Measurements from ENCODE around the gene ADAMTS3.

Gene ADAMTS3

DNA sequence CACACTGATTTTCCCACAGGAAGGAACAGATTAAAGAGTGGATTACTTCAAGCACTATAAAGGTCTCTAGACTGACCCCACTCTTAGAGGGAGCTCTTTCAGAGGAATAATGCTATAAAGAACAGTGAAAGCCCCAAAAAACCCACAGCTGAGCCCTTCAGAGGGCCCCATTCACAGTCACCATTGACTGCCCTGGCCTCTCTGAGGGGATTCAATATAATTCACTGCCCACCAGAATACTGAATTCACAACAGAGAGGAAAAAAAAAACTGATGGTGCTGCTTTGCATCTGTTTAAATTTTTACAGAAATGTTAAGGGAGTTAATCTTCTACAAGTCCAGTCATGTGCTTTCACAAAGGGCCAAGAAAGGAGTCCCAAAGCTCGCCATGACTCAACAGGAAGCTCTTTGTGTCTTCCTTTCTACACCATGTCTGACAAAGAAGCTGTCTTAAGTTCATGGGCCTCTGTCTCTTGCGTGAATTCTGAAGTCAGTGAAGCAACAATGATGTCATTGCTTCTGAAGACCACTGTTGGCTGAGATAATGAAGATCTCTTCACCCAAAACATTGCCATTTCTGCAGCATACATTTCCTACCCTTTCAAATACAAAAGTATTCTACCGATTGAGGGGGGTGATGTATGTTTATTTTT, 174.9 kb downstream of the ADAMTS3 start:
- no peak for DNase-seq

DNA sequence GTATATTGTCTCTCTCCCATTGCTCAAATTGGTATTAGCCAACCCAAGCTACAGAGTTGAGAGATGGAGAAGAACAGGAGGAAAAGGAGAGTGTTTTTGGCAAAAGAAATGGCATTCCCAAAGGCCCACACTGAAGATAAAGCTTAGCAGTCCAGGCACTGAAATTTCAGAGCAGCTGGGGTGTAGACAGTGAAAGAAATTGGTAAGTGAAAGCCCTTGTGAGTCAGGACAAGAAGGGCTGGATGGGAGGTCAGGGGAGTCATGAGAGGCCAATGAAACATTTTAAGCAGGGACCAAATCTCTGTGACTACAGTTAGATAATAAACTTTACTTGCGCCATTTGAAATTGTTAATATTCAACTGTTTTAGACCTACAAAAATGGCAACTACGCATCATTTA, 177.7 kb downstream of the ADAMTS3 start:
- no peak for DNase-seq

DNA sequence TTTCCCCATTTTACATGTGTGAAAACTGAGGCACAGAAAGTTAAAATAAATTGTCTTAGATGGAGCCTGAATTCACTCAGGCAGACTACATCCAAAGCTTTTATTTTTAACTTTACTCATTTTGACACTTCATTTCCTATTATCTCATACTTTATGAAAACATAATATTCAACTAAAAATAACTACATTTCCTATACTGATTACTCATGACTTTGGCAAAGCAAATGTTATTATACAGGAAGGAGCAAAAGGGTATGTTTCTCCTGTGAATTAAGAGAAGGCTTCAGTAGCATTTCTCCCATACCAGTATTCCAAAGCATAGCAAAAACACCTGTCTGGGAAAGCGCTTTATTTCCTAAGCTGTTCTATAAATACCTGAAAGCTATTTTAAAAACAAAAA, 178.6 kb downstream of the ADAMTS3 start:
- peak; percentile 24 for DNase-seq

DNA sequence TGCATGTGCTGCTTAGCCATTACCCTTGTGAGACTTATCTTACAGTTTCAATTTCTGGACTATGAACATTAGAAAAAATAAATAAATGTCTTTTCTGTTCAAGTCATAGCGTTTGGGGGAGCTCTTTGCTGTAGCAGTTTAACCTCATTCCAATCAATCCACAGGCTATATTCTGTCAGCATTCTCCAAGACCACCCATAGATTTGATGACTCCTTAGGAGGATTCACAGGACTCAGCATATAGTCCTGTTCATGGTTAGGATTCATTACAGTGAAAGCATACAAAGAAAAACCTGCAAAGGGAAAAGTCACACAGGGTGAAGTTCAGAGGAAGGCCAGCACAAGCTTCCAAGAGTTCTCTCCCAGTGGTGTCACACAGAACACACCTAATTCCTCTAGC, 180.5 kb downstream of the ADAMTS3 start:
- no peak for DNase-seq

GRCh38 chr4:72387959-72388358, 181.1 kb downstream of the ADAMTS3 start:
- no peak for DNase-seq

DNA sequence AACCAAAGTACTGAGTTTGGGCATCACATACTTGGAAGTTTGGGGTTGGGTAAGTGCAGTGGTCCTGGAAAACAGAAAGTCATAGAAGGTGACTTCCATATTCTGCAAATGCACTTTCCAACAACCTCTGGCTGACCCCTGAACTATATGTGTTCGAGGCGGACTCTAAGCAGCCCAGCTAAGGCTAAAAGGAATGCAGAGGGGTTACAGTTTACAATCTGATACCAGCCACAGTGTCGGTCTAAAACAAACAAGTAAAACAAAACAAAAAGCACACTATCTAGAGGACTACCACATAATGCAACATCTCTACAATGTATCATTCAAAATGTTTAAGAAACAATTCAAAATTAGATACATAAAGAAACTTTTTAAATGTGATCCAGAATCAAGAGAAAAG, 185.6 kb downstream of the ADAMTS3 start:
- DNase-seq = no peak

DNA sequence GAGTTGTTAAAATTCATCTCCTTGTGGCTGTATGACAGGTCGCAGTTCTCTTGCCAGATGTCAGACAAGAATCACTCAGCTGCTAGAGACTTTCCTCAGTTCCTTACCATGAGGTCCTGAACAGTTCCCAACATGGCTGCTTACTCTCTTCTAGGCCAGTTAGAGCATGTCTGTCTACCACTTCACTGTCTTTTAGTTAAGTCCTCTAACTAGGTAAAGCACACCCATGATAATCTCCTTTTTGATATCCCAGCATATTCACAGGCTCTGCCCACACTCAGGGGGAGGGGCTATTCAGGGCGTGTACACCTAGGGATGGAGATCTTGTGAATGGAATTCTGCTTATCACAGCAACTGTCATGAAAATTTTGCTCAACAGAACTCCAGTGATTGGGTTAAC, 190.1 kb downstream of the ADAMTS3 start:
- no peak for DNase-seq

DNA sequence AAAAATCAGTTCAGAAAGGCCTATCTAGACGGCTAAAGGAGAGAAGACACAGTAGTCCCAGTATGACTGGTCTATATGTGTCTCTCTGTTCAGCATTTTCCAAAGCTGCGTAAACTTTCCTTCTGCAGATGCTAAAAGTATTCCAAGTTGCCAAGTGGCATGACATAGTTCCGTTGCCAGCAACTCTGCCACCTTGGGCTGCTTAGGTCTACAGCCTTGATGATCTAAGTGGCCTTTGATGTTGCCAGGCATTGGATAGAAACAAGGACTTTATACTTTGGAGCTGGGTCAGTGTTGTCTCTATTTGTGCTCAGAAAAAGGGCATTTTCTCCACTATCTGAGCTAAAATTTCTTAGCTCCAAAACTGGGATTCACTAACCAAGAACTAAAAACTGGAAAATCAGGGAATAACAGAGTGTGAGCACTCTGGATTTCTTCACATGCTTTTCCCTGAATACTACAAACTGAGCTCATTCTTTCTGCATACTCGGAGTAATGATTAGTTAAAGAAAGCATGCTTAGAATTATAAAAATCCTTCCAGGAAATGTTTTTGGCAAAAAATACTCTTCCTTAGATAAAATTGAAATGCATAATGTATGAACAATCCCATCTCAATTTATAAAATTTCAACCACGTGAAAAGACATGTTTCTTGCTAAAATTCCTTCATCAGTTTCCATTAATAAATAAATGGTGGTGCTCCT, 191.4 kb downstream of the ADAMTS3 start:
- no peak for DNase-seq

GRCh38 chr4:72376901-72377300, 192.1 kb downstream of the ADAMTS3 start:
- no peak for DNase-seq

DNA sequence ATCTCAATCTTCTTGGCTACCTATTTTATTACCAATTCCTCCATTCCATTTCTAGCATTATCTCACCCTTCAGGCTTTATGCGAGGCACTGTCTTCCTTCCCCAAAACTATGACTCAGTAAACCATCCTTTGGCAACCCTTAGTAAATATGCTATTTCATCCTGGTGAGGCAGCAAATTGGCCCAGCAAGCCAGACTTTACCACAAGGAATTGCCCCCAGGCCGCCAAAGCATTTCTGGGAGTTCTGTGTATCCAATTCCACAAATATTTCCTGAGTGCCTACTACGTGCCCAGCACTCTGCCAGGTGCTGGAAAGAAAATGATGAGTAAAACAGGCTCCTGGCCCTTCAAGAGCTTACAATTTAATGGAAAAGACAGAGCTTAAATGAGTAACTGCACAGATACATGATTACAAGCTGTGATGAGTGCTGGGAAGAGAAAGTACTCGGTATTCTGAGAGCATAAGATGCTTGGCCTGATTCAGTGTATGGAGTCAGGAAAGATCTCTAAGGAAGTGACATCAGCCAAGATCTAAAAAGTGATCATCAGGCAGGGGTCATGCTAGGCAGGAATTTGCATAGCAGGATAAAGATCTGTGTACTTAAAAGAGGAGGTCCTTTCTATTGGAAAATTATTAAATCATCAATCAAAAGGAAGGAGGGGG, 193.8 kb downstream of the ADAMTS3 start:
- DNase-seq = no peak

DNA sequence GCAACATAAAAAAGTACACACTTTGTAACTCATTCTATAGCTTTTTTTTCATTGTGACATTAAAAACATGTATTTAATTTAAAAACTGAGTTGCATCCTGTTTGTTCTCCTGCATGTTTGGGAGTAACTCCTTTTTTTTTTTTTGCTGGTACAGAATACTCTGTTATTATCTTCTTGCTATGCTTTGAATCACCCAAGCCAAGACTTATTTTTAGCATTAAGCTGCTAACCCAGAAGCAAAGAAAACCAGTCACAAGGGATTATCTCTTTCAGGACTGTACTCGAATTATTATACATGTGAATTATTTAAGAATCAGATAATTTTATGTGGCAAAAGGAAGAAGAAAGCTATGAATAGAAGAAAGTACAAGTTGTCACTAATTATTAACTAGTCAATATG, 194.9 kb downstream of the ADAMTS3 start:
- DNase-seq = no peak

GRCh38 chr4:72366601-72367000, 202.4 kb downstream of the ADAMTS3 start:
- DNase-seq = no peak

- no peak for DNase-seq
Observed at GRCh38 chr4:72365981-72366380, 203.0 kb downstream of the ADAMTS3 start.

DNA sequence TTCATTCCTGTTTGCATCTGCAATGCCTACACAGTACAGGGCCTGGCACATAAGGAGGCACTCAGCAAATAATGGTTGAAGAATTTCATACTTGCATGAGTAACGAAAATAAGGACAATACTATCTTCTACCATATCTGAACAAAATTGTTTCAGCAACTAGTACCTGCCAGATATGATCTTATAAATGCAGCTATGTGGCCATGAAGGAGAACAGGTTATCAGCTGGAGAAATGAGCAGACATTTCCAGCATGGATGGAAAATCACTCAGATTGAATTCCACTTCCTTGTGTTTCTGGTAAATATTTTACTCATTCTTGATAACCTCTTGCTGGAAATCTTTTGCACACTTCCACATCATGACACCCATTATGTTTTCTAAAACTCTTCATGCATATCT, 204.0 kb downstream of the ADAMTS3 start:
- no peak for DNase-seq

DNA sequence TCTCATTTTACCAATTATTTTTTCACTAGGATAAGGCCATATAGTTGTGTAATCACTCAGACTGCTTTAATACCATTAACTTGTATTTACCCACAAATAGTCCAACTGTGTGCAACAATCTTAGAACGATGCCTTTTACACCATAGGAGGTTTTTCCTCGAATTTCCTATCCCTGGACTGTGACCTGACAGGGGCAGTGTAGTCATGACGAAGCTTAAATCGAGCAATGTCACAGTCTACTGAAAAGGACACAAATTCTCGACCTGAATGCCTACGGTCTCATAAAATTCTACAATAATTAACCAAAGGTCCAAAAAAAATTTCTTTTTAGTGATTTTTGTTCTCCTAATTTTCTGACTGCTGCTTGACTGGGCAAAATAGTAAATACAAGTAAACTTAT, 208.9 kb downstream of the ADAMTS3 start:
- DNase-seq = no peak

DNA sequence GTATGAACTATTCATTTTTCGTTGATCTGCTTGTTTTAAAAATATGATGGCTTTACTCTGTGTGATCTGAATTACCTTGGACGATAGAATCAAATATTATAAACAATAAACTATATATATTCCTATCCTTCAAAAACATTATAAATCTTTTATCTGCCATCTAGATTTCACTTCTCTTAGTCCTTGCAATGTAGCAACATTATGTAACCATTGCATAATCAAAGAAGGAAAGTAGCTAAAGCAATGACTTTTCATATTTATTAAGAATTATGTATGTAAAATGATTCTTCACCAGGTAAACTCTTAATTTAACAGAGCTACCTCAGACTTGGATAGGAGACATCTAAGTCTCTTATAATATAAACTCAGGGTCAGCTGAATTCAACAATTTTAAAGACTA, 210.5 kb downstream of the ADAMTS3 start:
- DNase-seq = no peak

DNA sequence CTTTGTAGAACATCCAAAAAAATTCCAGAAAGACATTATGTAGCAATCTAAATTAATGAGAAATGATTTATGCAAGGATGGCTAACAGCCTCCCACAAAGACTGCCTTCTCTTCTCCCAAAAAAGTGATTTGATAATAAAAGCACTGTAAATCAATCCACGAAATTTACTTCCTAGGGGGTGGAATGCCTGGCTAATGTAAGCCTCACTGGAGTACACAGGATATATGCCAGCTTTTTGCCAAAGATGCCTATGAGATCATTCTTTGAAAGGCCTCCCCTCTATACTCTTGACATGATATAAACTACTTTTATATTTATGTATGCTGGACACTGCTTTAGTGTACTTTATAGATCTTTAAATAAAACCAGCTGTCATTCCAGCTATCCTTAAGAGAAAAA, 211.1 kb downstream of the ADAMTS3 start:
- DNase-seq = no peak

DNA sequence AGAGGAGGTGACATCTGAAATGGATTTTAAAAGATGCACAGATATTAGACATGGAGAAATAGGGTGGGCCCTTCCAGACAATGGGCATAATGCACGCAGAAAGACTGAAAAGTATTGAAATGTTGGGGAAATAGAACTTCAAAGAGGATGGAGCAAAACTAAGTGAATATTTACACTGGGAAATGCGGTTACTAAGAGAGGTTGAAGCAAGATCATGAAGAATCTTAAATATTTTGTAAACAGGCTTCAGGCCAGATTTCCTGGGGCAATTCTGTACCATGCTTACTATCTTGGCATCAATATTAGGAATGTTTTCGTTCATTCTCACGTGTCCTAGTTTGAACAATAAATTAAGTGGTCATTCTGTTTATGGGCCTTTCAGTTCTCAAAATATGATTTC, 216.3 kb downstream of the ADAMTS3 start:
- DNase-seq = no peak

- no peak for DNase-seq
Observed at GRCh38 chr4:72351521-72351920, 217.5 kb downstream of the ADAMTS3 start.

- DNase-seq = no peak
Observed at GRCh38 chr4:72348701-72349100, 220.3 kb downstream of the ADAMTS3 start.

DNA sequence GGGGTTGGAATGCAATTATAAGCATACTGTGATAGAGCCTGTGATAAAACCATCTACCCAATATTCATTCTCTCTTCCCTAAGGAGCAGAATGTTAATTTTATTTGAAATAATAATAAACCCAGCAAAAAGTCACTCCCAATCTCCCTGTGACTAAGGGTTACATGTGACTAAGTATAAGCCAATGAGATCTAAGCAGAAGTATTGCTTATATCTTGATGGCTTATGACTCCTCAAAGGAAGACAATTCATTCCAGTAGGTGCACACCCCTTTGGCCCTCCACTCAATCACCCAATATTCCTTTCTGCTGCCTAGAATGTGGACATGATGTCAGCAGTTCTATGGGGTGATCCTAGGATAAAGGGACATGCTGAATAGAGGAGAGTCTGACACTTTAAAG, 224.6 kb downstream of the ADAMTS3 start:
- no peak for DNase-seq

GRCh38 chr4:72341432-72341820, 227.6 kb downstream of the ADAMTS3 start:
- no peak for DNase-seq

GRCh38 chr4:72340803-72341431, 228.1 kb downstream of the ADAMTS3 start:
- no peak for DNase-seq

GRCh38 chr4:72338060-72338459, 231.0 kb downstream of the ADAMTS3 start:
- DNase-seq = no peak
